GM18517 (cell line): ENCODE measurements around the gene TMEM14A.
"Not testable (repeated sequence)": the region's sequence is repeated elsewhere in the genome, so short reads cannot be mapped to it uniquely, and the experiment has no call there.

Experiments
- ATAC-seq: cut with Tn5 transposase; IDR thresholded peaks from one replicate; pipeline ENCODE4 v1.9.1; 2021; ENCODE audit warnings: mild to moderate bottlenecking, moderate library complexity; ENCODE audit not compliant: unreplicated experiment

The TMEM14A gene

DNA sequence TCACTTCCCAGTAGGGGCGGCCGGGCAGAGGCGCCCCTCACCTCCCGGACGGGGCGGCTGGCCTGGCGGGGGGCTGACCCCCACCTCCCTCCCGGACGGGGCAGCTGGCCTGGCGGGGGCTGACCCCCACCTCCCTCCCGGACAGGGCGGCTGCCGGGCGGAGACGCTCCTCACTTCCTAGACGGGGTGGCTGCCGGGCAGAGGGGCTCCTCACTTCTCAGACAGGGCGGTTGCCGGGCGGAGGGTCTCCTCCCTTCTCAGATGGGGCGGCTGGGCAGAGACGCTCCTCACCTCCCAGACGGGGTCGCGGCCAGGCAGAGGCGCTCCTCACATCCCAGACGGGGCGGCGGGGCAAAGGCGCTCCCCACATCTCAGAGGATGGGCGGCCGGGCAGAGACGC, 15.0 kb upstream of the TMEM14A start:
- not testable (repeated sequence) for ATAC-seq

DNA sequence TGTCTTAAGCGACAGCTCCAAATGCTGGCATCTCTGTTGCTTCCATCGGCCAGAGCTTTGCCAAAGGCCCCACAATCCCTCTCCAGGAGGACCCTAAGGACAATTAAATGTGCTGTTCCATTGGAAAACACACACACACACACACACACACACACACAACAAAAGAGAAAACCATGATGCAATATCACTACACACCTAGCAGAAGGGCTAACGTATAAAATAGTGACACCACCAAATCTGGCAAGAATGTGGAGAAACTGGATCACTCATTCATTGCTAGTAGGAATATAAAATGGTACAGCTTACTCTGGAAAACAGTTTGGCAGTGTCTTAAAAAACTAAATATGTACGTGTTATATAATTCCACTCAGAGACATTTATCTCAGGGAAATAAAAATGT, 13.0 kb upstream of the TMEM14A start:
- no peak for ATAC-seq

DNA sequence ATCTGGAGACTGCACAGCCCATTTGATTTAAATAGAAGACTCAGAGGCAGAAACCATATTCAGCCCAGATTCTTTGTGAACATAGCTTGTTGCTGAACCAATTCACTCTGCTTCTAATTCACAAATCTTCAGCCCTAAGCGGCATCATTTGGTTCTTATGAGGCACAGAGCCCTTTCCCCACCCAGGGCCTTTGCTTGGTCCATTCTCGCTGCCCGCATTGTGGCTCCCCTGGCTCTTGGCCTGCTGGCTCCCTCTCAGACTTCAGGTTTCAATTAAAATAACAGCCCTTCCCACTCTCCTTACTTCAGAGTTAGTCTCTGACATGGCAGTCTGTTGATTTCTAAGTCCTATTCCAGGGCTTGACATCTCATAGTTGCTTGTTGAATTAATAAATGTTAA, 9.4 kb upstream of the TMEM14A start:
- no peak for ATAC-seq

DNA sequence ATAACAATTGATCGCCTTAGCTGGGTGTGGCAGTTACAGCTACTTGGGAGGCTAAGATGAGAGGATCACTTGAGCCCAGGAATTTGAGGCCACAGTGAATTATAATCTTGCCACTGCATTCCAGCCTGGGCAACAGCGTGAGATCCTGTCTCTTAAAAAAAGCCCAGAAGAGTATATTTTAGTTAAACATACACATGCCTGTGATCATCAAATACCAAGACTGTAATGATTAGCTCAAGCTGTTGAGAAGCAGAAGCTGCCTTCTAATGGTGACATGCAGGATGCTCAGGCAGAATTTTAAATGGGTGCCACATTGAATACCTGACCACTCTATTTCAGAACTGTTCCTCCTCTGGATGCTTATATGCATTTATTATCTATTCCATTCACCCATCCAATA, 8.9 kb upstream of the TMEM14A start:
- ATAC-seq, result no peak

DNA sequence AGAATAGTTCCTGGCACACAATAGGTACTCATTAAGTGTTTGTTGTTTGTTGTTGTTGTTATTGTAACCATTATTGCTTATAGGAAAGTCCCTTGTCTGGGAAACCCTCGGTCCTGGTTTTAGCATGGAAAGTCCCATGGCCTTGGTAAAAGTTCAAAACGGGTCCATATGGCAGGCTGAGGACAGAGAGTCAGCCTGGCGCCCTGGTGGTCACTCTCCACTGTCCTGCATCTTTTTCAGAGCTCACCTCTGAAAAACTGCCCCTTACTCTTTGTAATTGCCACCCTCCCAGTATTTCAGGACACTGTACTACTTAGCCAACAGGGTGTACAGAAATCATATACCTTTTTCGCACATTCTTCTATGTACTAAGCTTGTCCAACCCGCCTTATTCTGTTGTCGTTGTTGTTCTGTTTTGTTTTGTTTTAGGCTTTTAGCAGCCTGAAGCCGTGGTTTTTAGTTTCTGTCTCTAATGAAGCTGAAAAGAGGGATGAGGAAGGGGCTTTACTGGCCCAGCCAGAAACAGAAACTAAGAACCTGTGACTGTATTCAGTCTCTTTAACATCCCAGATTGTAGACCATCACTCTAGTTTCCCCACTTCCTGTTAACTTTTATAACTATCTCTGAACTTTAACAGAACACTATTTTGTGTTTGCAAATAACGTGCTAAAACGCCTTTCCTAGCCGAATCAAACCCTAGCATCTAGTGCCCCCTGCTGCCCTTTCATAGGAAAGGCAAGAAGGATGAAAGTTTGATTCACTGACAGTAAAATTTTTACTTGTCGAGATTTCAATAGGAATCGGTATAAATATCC, 7.6 kb upstream of the TMEM14A start:
- peak; percentile 39 for ATAC-seq

DNA sequence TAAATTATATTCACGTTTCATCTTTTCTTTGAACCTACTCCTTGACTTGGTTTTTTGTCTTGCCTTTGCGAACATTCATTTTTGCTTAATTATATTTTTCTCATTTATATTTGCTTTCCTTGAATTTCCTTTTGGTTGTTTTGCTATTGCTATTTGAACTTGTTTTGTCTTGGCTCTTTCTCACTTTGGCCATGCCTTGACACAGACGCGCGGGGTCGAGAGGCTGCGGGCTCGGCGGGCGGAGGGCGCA, 7.1 kb upstream of the TMEM14A start:
- ATAC-seq, result no peak

DNA sequence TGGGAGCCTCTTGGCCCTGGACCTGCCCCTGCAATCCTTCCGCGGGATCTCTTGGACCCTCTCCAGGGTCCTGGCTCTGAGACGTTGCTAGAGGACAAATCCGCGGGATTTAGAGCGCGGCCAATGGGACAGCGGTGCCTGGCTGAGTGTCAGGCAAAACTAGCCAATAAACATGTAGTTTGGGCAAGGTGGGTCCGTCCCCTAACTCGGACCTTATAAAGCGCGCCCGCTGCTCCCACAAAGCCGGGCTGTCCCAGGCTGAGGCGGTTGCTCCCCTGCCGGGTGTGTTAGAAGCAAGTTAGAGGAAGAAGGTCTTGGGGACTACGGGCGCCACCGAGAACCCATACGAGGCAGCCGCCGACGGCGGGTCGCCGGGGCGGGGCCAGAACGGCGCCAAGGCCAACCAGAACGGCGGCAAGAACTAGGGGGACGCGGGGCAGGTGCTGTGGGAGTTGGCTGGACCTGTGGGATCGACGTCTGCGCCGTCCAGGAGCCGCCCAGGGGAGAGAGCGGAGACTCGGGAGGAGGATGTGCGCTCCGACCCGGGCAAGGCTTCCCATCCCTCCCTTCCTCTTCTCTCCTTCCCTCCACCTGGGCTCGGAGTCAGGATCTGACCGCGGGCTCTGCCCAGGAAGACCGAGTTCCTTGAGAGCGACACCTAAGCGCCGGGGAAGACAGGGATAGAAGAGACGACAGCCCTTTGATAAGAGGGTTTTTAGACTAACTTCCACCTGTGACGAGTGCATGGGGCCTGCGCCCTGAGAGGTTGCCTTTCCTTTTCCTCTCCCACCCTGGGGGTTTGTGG, 6.5 kb upstream of the TMEM14A start:
- ATAC-seq, result peak; percentile 86

DNA sequence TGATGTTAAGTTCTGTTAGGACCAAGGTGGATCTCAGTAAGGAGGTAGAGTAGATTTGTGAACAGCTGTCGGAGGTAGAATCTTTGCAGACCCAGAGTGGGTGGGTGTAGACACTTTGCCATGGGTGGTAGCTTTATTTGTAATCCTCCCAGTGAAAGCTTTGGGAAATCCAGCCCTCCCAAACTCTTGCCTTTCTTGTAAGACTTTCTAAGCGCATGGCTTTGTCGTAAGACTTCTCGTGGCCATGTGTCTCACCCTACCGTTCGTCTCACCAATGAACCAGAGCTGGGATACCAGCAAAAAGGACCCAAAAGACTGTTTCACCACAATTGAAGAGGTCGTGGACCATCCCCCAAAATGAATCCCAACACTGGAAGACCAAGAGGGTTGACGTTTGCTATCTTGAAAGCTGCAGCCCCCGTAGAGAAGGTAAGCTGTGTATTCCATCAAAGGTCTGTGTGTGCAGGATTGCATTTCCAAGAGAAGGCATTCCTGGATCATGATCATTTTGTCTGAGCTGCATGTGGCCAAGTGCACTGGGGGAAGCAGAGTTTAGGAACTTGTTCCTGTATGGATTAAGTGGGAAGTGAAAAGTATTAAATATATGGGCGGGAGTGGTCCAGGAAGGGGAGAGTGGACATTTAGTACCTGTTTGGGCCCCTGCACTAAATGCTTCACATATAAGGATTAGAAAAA, 5.8 kb upstream of the TMEM14A start:
- ATAC-seq, result no peak

DNA sequence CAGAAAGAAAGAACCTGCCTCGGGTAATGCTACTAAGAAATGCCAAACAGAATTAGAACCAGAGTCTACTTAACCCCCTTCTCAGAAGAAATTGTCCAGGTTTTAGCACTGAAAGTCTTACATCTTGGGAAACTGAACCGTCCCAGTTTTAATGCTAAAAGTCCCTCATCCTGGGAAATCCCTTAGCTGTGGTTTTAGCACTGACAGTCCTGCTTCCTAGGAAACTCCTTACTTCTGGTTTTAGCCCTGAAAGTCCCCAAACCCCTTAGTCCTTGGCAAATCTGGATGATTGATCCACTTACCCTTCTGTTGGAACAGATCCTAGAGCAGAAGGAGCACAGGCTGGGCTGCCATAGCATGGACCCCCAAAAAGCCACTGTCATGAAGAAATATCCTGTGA, 4.8 kb upstream of the TMEM14A start:
- ATAC-seq, result no peak

DNA sequence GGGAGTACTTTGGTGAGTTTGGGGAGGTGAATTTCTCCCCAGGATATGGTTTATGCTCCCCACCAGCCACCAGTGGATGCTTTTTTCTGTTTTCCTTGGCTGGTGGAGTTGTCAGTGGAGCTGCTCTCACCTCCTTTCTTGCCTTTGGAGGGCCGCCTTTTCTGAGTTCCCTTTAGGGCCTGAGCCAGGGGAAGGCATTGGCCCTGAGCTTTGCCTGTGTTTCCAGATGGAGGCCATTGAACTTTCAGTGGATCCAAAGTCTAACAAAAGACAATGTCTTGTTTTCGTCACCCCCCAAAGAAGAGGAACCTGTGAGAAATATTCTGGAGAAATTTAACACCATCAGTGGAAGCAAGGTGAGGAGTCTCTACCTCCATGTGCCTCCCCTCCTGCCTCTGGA, 4.4 kb upstream of the TMEM14A start:
- no peak for ATAC-seq

DNA sequence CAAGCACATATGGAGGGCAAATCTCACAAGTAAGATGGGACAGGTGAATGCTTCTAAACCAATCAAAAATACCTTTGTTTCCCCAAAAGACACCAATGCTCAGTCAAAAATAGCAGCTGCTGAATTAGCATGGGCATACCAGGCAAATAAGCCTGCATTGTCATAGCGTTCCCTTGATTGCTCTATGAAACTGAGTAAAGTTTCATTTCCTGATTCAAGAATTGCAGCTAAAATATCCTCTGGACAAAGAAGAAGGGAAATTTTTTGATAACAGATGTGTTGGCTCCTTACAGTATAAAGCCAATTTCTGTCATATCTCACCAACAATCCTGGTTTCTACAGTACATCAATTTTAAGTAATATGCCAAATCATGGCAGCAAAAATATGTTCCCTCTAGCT, 3.3 kb upstream of the TMEM14A start:
- no peak for ATAC-seq

DNA sequence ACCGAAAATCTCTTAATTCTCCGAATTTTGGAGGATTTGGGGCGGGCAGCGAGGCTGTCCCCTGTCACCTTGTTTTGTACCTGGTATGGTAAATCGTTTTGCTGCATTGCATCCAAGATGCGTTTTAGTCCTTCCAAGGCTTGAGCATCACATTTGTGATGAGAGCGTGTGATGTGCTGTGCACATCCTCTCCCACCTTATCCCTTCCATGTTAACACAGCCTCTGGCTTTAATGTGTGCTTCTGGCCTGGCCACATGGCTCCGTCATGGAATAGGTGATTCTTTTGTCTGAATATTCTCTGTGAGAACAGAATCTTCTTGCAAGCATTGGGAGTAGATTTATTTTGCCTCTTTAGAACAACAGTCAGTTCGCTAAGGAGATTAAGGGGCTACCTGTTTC, 763 bp downstream of the TMEM14A start:
- no peak for ATAC-seq

DNA sequence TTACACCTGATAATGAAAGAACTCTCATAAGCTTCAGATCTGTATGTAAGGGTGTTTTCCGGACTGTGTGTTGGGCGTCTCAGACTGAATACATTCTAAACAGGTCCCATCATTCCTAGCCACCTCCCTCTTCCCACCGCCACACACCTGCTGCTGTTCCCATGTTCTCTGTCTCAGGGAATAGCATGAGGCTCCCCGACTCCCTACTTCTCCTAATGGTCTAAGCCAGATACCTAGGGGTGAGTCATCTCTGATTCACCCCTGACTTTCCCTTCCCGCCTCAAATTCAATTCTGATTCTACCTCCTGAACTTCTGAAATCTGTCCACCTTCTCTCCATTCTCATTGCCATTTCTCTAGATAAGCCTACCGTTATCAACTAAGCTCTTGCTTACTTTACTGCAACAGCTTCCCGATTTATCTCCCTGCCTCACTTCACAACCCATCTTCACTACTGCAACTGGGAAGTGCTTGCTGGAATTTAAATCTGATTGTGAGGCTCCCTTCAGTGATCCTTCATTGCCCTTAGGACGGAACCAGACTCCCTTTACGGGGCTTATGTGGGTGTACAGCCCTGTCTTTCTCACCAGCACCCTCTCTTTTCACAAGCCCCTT, 1.6 kb downstream of the TMEM14A start:
- no peak for ATAC-seq

DNA sequence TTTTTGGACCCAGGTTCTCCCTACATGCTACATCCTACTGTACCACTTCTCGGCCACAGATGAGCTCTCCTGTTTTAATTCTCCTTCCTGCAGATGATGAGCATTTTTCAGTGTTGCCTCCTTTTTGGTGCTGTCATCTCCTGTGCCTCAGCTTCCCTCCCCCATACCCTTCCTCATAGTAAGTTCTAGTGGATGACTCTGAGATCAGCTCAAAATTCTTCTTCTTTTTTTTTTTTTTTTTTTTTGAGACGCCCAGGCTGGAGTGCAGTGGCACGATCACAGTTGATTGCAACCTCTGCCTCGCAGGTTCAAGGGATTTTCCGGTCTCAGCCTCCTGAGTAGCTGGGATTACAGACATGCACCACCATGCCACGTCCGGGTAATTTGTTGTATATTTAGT, 3.8 kb downstream of the TMEM14A start:
- ATAC-seq, result no peak

DNA sequence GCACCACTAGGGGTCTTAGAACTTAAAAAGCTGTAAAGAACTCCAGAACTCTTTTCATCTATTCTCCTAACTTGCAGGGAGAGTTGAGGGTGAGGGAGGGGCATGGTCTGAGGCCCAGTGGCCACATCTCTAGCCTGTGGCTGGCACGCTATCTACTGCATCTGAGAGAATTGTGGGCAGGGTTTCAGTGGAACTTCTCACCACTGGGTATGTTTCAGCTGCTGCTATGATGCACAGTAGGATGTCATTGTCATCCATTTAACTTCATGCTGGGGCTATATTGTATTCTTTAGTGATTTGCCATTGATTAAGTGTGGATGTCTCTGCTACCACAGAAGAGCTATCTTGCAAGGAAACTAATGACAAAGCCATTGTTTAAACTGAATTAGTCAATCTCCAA, 4.5 kb downstream of the TMEM14A start:
- ATAC-seq, result no peak

DNA sequence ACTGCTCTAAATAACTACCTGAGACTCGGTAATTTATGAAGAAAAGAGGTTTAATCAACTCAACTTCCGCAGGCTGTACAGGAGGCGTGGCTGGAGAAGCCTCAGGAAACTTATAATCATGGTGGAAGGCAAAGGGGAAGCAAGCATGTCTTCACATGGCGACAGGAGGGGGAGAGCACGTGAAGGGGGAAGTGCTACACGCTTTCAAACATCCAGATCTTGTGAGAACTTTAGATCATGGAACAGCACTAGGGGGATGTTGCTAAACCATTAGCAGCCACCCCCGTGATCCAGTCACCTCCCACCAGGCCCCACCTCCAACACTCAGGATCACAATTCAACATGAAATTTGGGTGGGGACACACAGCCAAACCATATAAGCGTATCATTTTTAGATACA, 5.7 kb downstream of the TMEM14A start:
- ATAC-seq, result not testable (repeated sequence)

DNA sequence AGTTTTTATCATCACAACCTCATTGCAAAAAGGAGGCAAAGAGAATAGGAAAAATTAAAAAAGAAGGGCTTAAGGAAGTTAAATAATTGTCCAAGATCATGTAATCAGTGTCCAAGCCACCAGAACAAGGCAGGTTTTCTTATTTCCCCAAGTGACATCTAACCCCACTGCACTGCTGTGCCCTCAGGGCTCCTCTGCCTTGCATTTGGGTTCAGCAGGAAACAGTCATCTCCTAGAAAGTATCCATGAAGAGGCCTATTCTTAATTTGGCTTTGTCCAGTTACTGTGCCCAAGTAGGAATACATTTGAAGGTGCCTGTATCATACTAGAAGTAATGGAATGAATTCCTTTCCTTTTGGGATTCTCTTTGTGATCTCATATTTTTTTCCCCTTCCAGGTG, 10.5 kb downstream of the TMEM14A start:
- ATAC-seq, result no peak

DNA sequence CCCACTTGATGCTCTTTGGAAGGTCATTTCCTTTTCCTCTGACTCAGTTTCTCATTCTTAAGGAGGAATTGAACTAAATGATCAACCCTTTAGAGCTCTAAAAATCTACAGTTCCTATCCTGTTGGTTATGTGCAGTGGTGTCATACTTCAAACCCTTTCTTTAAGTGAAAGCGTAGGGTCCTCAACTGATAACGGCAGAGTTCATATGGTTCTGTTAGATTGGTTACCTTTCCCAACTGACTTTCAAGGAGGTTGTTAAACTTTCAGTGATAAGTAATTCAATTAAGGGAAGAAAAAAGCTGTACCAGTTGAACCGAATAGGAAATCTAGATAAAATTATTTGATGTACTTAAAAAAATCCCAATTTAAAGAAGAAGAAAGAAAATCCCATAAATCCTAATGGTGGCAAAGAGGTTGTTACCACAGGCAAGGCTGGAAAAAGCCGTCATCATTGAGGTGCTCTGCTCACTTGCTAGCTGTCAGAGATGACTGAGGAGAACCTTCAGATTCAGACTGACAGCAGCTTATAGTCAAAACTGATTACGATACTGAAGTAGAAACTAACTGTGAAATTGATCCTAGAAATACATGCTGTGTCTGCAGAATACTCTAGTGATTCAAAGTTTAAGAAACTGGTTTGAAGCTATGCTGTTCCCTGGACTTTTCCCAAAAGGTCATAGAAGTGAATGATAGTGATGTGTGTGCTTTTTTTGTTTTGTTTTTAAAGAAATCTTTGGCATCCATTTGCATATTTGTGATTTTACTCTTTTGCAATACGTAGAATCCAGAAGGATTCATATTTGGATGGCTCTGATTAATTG, 16.2 kb downstream of the TMEM14A start:
- ATAC-seq, result no peak

DNA sequence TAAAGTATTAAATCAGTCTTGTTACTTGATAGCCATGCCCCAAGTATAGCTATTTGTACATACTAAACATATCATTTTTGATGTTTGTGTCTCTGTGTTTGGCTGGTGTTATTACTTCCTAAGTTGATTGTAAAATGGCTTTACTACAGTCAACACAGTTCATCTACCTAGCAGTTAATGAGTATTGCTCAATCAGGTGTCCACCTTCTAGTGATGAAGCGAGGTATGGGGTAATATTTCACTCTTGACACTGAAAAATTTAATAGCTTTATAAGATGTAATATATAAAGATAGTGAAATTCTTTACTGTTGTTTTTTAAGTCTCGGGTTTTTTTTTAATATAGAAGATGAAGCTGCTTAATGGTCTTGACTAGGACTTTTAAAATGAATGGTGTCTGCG, 18.9 kb downstream of the TMEM14A start:
- ATAC-seq, result no peak

DNA sequence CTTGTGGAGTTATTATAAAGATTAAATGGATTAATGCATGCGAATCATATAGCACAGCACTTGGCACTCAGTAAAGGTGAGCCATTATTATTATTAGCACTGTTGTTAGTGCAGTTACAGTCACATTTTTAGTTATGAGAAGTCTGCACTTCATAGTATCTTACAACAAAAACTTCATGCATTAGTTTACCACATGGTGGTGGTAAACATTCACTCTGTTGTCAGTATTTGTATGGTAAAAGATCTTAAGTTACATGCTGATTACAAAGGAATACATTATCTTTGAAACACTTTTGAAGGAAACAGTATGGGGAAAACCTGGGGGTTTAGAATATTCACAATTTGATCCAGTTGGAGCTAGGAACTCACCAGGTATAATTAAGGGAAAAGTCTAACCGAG, 20.8 kb downstream of the TMEM14A start:
- ATAC-seq, result no peak

DNA sequence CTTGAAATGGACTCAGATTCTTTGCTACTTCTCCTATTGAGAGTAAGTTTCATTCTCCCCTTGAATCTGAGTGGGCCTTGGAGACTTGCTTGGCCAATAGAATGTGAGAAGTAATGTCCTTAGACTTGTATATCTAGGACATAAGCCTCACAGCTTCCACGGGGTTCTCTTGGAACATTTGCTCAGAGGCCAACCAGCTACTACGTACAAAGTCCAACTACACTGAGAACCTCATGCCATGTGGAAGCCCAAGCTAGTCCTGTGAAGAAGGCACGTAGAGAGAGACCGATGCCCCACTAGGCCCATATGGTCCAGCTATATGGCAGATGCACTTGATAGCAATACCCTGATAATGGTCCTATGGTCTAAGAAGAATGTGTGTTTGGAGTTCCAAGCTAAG, 22.9 kb downstream of the TMEM14A start:
- ATAC-seq, result no peak
